ENCODE results near the gene ZBTB44. TPM values are rescaled to one million over a fixed set of nuclear protein-coding genes. Genes with fewer than 3 reads are reported as not detected.
"Not testable (repeated sequence)": the region's sequence is repeated elsewhere in the genome, so short reads cannot be mapped to it uniquely, and the experiment has no call there.

ZBTB44 gene
- total RNA-seq, 1 donor from 2014 or later = 36.0 TPM

DNA sequence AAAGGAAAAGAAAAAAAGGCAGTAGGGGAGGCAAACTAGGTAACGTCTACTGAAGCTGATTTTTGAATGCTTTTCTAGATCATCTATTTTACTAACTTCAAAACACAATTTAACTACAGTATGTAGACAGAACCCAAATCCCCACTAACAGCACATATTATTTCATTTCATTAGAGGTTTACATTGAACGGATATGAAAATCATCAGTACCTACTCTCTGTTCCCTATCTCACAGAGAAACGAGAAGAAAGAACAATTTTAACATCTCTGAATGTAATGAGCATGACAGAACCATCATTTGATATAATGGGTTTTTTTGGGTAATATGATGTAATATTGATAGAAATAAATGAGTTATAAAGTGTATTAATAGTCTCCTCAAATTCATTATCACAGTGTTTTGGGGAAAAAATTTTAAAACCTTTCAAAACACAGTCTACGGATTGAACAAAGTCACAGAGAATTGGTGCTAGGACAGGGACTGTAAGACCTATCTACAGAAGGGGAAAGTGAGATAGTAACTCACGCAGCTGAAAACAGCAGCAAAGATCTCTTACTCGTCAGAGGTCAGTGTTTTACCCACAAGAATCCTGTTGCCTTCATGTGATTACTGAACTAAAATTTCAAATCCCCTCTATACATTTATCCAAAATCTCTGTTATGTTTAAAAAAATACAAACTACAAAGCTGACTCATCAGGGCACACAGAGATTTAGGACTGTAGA lies 77.3 kb downstream of the ZBTB44 start:
- no peaks in the 10 kb centered on the region for H3K27me3 Mint-ChIP-seq (ENCODE audit: low read depth)
- intact Hi-C loops (cut with micrococcal nuclease) = no loop called here
- H3K9me3 Mint-ChIP-seq = no peaks in the 10 kb centered on the region
- H3K27ac Mint-ChIP-seq = no peak overlapping the region
- no peak for DNase-seq (ENCODE audit: low spot score)
- H3K4me1 Mint-ChIP-seq (ENCODE audit: low read depth) = peaks cover 4% of the 10 kb centered on the region
- H3K36me3 Mint-ChIP-seq (ENCODE audit: low read depth) = peaks cover 34% of the 10 kb centered on the region
- H3K4me3 Mint-ChIP-seq (ENCODE audit: low read depth) = no peak overlapping the region

DNA sequence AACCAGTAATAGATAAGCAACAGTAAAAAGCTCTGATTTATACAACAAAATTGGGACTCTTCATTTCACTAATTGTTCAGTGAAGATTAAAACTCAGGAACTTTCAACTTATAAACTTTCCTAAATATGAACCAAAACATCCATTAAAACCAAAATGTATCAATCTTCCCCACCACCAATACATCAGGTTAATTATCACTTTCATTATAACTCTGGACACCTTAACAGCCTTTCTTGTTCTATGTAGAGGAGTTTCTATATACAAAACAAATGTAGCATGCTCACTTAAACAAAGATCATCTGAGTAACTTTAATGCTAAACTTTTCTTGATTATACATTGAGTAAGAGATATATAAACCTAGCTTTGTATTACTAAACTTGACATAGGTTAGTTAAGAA lies 80.4 kb downstream of the ZBTB44 start:
- peaks cover 31% of the 10 kb centered on the region for H3K36me3 Mint-ChIP-seq (ENCODE audit: low read depth)
- no peaks in the 10 kb centered on the region for H3K4me1 Mint-ChIP-seq (ENCODE audit: low read depth)
- intact Hi-C loops (cut with micrococcal nuclease) = no loop called here
- no peak for DNase-seq (ENCODE audit: low spot score)
- no peaks in the 10 kb centered on the region for H3K9me3 Mint-ChIP-seq
- H3K27ac Mint-ChIP-seq = no peak overlapping the region
- H3K27me3 Mint-ChIP-seq (ENCODE audit: low read depth) = no peaks in the 10 kb centered on the region
- H3K4me3 Mint-ChIP-seq (ENCODE audit: low read depth) = no peak overlapping the region

DNA sequence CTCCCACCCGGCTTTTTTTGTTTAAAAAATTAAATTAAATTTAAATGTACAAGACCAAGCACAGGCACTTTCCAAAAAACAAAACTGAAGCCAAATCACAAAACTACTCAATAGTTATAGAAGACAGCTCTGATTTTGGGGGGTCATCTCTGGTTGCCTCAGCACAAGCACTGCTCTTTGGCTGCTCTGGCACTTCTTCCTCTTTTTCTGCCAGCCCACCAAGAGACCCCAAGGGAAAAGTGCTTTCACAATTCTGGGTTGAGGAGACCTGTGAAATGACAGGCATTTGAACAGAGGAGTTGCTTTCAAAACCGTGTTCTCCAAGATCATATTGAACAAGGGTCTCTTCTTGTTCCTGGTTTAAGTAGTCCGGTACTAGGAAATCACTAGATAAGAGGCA lies 80.8 kb downstream of the ZBTB44 start:
- H3K9me3 Mint-ChIP-seq; DNase-seq (ENCODE audit: low spot score); H3K4me1 Mint-ChIP-seq (ENCODE audit: low read depth); H3K4me3 Mint-ChIP-seq (ENCODE audit: low read depth); H3K27ac Mint-ChIP-seq; intact Hi-C loops (cut with micrococcal nuclease); H3K27me3 Mint-ChIP-seq (ENCODE audit: low read depth): not testable (repeated sequence)
- peaks cover 27% of the 10 kb centered on the region for H3K36me3 Mint-ChIP-seq (ENCODE audit: low read depth)

- H3K4me3 Mint-ChIP-seq (ENCODE audit: low read depth); H3K27ac Mint-ChIP-seq; DNase-seq (ENCODE audit: low spot score); H3K9me3 Mint-ChIP-seq; H3K27me3 Mint-ChIP-seq (ENCODE audit: low read depth); H3K4me1 Mint-ChIP-seq (ENCODE audit: low read depth); intact Hi-C loops (cut with micrococcal nuclease): not testable (repeated sequence)
- H3K36me3 Mint-ChIP-seq (ENCODE audit: low read depth) = peaks cover 25% of the 10 kb centered on the region
Observed at GRCh38 chr11:130233486-130233885, 81.2 kb downstream of the ZBTB44 start.

DNA sequence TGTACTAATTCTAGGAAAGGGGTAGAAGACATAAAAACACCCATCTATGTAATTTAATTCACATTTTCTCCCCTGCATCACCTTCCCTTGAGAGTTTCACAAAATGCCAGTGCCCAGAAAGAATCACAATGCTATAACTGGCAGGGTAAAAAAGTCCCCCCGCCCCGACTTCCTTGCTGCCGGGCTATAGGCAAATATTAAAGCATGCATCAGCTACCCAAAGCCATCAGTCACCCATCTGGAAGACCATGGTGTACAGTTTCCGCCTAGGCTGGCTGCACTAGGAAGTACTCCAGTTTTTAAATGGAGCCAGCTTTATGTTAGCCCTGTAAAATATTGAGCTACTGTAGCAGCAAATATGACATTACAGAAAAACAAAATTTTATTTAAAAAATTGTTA lies 87.3 kb downstream of the ZBTB44 start:
- Mint-ChIP-seq H3K27me3 (ENCODE audit: low read depth) (no peaks in the 10 kb centered on the region), H3K36me3 (ENCODE audit: low read depth) (peaks cover 9% of the 10 kb centered on the region), H3K27ac (no peak overlapping the region), H3K4me1 (ENCODE audit: low read depth) (peaks cover 7% of the 10 kb centered on the region), H3K9me3 (no peaks in the 10 kb centered on the region), H3K4me3 (ENCODE audit: low read depth) (no peak overlapping the region)
- intact Hi-C loops (cut with micrococcal nuclease) = no loop called here
- DNase-seq (ENCODE audit: low spot score) = no peak

GRCh38 chr11:130223291-130223971 lies 91.3 kb downstream of the ZBTB44 start:
- peaks cover 7% of the 10 kb centered on the region for H3K4me1 Mint-ChIP-seq (ENCODE audit: low read depth)
- H3K27ac Mint-ChIP-seq = no peak overlapping the region
- no peaks in the 10 kb centered on the region for H3K27me3 Mint-ChIP-seq (ENCODE audit: low read depth)
- H3K4me3 Mint-ChIP-seq (ENCODE audit: low read depth) = no peak overlapping the region
- intact Hi-C loops (cut with micrococcal nuclease) = no loop called here
- H3K9me3 Mint-ChIP-seq = no peaks in the 10 kb centered on the region
- peaks cover 3% of the 10 kb centered on the region for H3K36me3 Mint-ChIP-seq (ENCODE audit: low read depth)
- DNase-seq (ENCODE audit: low spot score) = no peak

- H3K4me1 Mint-ChIP-seq (ENCODE audit: low read depth) = peaks cover 7% of the 10 kb centered on the region
- no peaks in the 10 kb centered on the region for H3K9me3 Mint-ChIP-seq
- no peak overlapping the region for H3K27ac Mint-ChIP-seq
- intact Hi-C loops (cut with micrococcal nuclease) = no loop called here
- no peaks in the 10 kb centered on the region for H3K27me3 Mint-ChIP-seq (ENCODE audit: low read depth)
- H3K36me3 Mint-ChIP-seq (ENCODE audit: low read depth) = no peaks in the 10 kb centered on the region
- H3K4me3 Mint-ChIP-seq (ENCODE audit: low read depth) = no peak overlapping the region
- no peak for DNase-seq (ENCODE audit: low spot score)
Observed at GRCh38 chr11:130220311-130221035, 94.2 kb downstream of the ZBTB44 start.

GRCh38 chr11:130219148-130219547 lies 95.6 kb downstream of the ZBTB44 start:
- Mint-ChIP-seq H3K27ac (no peak overlapping the region), H3K4me1 (ENCODE audit: low read depth) (peaks cover 7% of the 10 kb centered on the region), H3K27me3 (ENCODE audit: low read depth) (no peaks in the 10 kb centered on the region), H3K4me3 (ENCODE audit: low read depth) (no peak overlapping the region), H3K9me3 (no peaks in the 10 kb centered on the region), H3K36me3 (ENCODE audit: low read depth) (no peaks in the 10 kb centered on the region)
- intact Hi-C loops (cut with micrococcal nuclease) = no loop called here
- DNase-seq (ENCODE audit: low spot score) = no peak

GRCh38 chr11:130218501-130219070 lies 96.1 kb downstream of the ZBTB44 start:
- Mint-ChIP-seq H3K4me1 (ENCODE audit: low read depth) (peaks cover 5% of the 10 kb centered on the region), H3K27me3 (ENCODE audit: low read depth) (no peaks in the 10 kb centered on the region), H3K4me3 (ENCODE audit: low read depth) (no peak overlapping the region), H3K36me3 (ENCODE audit: low read depth) (no peaks in the 10 kb centered on the region), H3K9me3 (no peaks in the 10 kb centered on the region), H3K27ac (no peak overlapping the region)
- DNase-seq (ENCODE audit: low spot score) = no peak
- intact Hi-C loops (cut with micrococcal nuclease) = no loop called here

DNA sequence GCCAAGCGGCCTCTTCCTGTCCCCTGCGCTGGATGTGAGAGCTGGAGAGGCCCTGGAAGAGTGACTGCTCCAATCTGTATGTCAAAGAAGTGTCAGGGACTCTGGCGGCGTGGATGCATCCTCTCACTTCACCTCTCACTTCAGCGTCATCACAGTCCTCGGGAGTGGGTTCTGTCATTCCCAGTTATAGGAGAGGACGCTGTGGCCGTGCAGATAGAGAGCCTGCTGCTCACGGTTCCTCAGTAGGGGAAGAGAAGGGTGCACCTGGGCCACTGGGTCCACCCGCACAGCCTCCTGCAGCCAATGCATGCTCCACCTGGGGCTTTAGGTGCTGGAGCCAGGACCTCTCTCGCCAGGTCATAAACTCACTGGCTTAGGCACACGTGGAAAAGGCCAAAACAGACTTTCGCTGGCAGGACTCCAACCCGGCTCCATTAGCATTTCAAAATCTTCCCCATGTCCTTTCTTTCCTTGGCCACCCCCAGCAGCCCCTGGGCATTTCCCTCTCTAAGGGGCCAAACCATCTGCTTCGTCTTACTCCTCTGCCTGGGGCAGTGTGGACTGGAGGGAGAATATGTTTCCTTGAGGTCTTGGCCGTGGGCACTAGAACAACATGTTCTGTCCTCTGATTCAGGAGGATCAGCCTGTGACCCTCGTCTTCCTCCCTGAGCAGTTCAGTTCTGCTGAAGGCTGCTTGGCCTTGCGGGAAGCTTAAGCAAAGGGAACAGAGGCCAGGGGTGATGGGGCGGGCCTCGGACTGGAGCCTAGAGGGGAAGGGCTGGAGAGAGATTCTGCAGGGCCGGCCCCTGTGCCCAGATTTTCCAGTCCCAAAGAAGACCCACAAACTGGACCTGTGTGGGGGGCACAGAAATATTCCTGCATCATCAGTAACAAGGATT lies 97.3 kb downstream of the ZBTB44 start:
- no peaks in the 10 kb centered on the region for H3K27me3 Mint-ChIP-seq (ENCODE audit: low read depth)
- DNase-seq (ENCODE audit: low spot score) = peak; percentile 6
- intact Hi-C loops (cut with micrococcal nuclease) = no loop called here

GRCh38 chr11:130216591-130217132 lies 98.1 kb downstream of the ZBTB44 start:
- peak; percentile 0 for DNase-seq (ENCODE audit: low spot score)
- no peak overlapping the region for H3K27ac Mint-ChIP-seq
- H3K4me1 Mint-ChIP-seq (ENCODE audit: low read depth) = no peaks in the 10 kb centered on the region
- no peaks in the 10 kb centered on the region for H3K36me3 Mint-ChIP-seq (ENCODE audit: low read depth)
- intact Hi-C loops (cut with micrococcal nuclease) = no loop called here
- H3K9me3 Mint-ChIP-seq = no peaks in the 10 kb centered on the region
- H3K4me3 Mint-ChIP-seq (ENCODE audit: low read depth) = no peak overlapping the region
- H3K27me3 Mint-ChIP-seq (ENCODE audit: low read depth) = no peaks in the 10 kb centered on the region

More for the DNA sequence above, 97.3 kb downstream of the ZBTB44 start:
- H3K27ac Mint-ChIP-seq = no peak overlapping the region
- no peak overlapping the region for H3K4me3 Mint-ChIP-seq (ENCODE audit: low read depth)
- no peaks in the 10 kb centered on the region for H3K9me3 Mint-ChIP-seq
- no peaks in the 10 kb centered on the region for H3K36me3 Mint-ChIP-seq (ENCODE audit: low read depth)
- no peaks in the 10 kb centered on the region for H3K4me1 Mint-ChIP-seq (ENCODE audit: low read depth)

DNA sequence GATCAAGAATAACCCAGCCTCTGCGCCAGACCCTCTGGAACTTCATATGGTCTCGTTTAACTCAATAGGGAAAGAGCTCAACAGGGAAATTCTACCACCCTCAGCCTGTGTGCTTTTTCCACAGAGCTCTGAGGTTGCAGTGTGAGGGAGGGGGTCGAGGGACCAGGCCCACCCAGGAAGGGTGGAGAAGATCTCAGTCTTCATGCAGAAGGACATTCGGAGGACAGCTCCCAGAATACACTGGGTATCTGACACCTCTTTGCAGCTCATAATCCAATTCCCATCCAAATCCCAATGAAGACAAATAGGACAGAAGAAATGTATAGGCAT lies 98.5 kb downstream of the ZBTB44 start:
- H3K9me3 Mint-ChIP-seq = no peaks in the 10 kb centered on the region

More for the DNA sequence above, 98.5 kb downstream of the ZBTB44 start:
- H3K27me3 Mint-ChIP-seq (ENCODE audit: low read depth) = no peaks in the 10 kb centered on the region
- intact Hi-C loops (cut with micrococcal nuclease) = no loop called here
- H3K4me1 Mint-ChIP-seq (ENCODE audit: low read depth) = no peaks in the 10 kb centered on the region
- H3K36me3 Mint-ChIP-seq (ENCODE audit: low read depth) = no peaks in the 10 kb centered on the region
- no peak overlapping the region for H3K27ac Mint-ChIP-seq
- H3K4me3 Mint-ChIP-seq (ENCODE audit: low read depth) = no peak overlapping the region
- DNase-seq (ENCODE audit: low spot score) = peak; percentile 1

Data from activated T-helper 2 cell treated with anti-CD3 and anti-CD28 coated beads, Interferon-gamma antibody, Interleukin-2, Interleukin-4, amounts not matched to agents 10 μg/mL and 5 μg/mL and 100 μg/mL, durations not matched to agents 14 hours and 24 hours and 36 hours (primary cell).